Esophagus mucosa (tissue), 1 donor: ENCODE results near the gene CXCL9. TPM values are rescaled to one million over a fixed set of nuclear protein-coding genes. Genes with fewer than 3 reads are reported as not detected.
A peak's percentile ranks its signal among the peaks of the same experiment; 100 is the strongest.
"Not testable (repeated sequence)": the region's sequence is repeated elsewhere in the genome, so short reads cannot be mapped to it uniquely, and the experiment has no call there.

Source experiments
- ATAC-seq: fragments of 200-7000 bp; cut with Tn5 transposase; one replicate; pipeline ENCODE4 v1.9.1; 2020
- total RNA-seq: library from RNA; stranded (reverse); gene quantifications from one replicate; pipeline ENCODE4 v1.2.4, GENCODE V29; 2023
- donor health status: DM: yes; HTN: yes; CAD: no.

The CXCL9 gene
- total RNA-seq, result not detected

DNA sequence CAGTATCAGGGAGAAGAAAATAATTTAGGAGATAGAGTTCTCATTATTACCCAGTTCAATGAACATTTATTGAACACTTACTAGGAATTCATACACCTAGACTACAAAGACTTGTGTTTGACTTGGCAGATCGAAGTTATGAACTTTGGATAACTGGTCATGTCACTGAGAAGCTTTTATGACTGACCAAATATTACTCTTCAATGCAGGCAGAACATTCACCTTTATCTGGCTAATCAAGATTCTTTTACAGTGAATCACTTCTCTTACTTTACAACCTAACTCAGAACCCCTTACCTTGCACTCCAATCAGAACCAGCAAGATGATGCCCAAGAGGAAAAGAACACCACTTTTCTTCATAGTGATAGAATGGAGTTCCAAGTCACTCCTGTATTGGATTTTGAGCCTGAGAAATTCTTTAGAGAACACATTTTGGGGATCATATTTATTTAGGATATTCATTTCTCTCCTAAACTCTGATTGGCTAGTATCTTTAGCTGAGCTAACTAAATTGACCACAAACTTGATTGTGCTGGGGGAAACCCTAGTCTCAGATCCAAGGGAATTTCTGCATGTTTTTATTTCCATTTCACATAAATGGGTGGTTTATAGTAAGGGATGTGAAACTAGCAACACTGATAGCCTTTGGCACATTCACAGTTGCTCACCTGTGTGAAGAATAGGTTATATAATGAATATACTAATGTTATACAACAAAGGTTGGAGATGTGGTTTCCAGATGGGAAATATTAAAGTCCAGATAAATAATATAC lies at the start of gene CXCL9:
TSS of gene CXCL9 (minus strand) at position 421 of the 774 bp plus-strand sequence. CDS start at position 361, 60 bp downstream.
- ATAC-seq, result peak; percentile 42

DNA sequence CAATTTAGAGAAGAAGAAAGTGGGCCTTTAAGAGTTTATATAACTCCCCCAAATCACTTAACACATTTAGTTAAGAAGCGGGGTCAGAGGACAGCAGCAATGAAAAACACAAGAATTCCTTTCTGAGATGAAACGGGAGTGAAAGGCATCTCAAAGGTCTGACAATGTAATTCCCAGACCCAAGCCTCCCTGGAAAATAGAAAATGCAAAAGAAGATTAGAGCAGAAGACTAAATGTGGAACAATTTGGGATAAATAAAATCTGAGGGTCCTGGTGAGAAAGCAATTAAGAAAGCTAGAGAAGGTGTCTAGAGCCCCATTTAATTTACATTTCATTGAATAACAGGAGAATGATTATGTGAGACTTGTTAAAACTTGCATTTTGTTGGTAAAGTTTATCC lies 48.1 kb upstream of the CXCL9 start:
- no peak for ATAC-seq

DNA sequence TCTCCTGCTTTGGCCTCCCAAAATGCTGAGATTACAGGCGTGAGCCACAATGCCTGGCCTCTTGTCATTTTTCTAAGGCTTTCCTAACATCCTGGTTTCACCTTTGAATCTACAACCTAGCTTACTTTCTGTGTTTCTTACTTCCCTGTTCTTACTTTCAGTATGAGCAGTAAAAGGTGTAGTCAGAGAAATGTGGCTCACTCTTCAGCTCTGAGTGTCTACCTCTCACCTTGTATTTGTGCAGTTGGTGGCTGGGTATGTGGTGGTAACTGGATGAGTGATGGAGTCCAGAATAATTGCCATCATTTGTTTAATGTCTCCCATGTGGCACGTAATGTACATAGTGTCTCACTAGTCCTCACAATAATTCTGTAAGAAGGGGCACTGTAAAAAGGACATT lies 47.7 kb upstream of the CXCL9 start:
- peak; percentile 58 for ATAC-seq

DNA sequence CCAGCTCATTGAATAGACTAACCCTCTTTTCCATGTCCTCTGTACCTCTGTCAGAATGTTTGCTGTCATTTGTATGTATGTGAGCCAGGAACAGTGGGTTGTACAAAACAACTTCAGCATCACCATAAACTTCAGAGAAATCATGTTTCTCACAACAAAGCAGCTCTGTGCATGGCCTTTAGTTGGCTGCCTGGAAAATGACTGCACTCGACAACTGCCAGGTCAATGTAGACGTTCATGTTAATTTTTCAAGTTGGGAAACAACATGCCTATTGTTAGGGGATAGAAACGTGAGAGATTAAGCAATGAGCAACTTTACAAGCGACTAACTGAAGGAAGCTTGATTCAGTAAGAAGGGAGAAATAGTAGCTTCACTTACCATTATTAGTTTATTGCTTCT lies 46.4 kb upstream of the CXCL9 start:
- no peak for ATAC-seq

DNA sequence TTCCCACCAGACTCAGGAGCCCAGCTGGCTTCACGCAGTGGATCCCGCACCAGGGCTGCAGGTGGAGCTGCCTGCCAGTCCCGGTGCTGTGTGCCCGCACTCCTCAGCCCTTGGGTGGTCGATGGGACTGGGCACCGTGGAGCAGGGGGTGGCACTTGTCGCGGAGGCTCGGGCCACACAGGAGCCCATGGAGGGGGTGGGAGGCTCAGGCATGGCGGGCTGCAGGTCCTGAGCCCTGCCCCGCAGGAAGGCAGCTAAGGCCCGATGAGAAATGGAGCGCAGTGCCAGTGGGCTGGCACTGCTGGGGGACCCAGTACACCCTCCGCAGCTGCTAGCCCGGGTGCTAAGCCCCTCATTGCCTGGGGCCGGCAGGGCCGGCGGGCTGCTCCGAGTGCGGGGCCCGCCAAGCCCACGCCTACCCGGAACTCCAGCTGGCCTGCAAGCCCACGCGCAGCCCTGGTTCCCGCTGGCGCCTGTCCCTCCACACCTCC lies 43.3 kb upstream of the CXCL9 start:
- not testable (repeated sequence) for ATAC-seq

DNA sequence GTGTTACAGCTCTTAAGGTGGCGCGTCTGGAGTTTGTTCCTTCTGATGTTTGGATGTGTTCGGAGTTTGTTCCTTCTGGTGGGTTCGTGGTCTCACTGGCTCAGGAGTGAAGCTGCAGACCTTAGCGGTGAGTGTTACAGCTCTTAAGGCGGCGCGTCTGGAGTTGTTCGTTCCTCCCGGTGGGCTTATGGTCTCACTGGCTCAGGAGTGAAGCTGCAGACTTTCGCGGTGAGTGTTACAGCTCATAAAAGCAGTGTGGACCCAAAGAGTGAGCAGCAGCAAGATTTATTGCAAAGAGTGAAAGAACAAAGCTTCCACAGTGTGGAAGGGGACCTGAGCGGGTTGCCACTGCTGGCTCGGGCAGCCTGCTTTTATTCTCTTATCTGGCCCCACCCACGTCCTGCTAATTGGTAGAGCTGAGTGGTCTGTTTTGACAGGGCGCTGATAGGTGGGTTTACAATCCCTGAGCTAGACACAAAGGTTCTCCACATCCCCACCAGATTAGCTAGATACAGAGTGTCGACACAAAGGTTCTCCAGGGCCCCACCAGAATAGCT lies 42.6 kb upstream of the CXCL9 start:
- ATAC-seq, result not testable (repeated sequence)

DNA sequence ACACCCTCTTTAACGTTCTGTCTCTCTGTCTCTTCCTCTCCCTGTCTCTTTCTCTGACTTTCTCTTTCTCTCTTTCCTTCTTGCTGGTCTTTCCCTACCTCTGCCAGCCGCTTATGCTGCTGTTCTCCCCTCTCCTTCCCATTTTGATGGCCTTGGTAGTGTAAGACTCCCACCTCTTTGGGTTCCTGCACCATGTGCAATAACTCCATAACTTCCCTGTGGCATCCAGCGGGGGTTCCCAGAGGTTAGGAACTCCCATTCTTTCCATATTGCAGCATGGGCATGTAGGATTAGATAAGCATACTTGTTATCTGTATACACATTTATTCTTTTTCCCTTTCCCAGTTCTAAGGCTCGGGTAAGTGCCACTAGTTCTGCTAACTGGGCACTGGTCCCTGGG lies 37.4 kb upstream of the CXCL9 start:
- ATAC-seq, result not testable (repeated sequence)

DNA sequence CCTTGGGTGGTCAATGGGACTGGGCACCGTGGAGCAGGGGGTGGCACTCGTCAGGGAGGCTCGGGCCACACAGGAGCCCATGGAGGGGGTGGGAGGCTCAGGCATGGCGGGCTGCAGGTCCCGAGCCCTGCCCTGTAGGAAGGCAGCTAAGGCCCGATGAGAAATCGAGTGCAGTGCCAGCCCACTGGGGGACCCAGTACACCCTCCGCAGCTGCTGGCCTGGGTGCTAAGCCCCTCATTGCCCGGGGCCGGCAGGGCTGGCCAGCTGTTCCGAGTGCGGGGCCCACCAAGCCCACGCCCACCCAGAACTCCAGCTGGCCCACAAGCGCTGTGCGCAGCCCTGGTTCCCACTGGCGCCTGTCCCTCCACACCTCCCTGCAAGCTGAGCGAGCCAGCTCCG lies 36.0 kb upstream of the CXCL9 start:
- ATAC-seq, result not testable (repeated sequence)

DNA sequence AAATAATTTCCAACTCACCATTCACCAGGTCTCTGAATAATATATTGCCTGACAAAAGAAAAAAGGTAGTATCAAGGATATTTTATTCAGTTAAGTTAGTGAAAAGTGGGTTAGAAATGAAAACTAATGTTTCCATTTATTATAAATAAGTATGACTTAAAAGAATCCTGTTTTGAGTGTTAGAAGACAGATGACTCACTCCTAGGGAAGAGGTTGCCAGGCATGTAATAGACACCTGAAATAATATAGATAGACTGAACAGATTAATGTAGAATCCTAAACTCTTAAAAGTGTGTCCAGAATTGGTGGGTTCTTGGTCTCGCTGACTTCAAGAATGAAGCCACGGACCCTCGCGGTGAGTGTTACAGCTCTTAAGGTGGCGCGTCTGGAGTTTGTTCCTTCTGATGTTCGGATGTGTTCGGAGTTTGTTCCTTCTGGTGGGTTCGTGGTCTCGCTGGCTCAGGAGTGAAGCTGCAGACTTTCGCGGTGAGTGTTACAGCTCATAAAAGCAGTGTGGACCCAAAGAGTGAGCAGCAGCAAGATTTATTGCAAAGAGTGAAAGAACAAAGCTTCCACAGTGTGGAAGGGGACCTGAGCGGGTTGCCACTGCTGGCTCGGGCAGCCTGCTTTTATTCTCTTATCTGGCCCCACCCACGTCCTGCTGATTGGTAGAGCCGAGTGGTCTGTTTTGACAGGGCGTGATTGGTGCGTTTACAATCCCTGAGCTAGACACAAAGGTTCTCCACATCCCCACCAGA lies 35.1 kb upstream of the CXCL9 start:
- not testable (repeated sequence) for ATAC-seq

DNA sequence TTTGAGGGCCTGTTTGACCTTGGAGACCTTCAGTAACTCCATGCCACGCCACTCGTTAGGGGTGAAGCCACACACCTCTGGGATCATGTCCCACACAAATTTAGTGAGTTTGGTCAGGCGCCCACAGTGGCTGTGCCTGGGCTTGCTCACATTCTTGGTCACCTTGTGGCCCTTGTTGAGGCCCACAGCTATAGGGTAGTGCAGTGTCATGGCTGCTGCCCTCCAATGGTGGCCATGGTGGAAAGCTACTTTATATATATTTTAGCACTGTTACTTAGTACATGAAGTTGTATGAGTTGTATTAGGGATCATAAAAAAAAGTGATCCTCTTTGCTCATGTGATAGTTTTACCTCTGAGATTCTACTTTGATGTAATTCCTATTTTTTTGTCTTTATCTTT lies 29.5 kb upstream of the CXCL9 start:
- no peak for ATAC-seq

DNA sequence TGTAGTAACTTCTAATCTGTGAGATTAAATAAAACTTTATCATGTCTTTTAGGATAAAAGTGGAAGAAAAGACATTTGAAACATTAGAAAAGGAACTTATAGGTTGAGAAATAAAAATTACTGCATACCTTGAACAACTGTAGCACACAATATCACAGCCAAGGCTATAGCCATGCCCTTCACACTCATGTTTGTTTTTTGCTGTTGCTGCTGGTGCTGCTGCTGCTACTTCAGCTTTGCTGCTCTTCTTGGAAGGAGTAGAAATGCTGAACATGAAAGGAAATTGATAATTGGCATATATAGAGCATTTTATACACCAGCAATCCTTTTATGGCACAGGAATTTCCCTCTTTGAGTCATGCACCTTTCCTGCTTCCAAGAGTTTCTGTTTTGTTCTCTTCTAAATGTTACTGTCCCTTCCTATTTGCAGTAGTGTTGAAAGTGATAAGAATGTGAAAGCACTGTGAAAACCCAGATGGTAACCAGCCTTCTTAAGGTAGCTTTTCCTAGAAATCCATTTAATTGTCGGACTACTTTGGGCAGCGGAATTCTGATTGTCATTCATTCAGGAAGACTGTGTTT lies 28.6 kb upstream of the CXCL9 start, which contains the start of gene CXCL11:
TSS of gene CXCL11 (minus strand) at position 272 of the 582 bp plus-strand sequence. CDS start at position 189, 83 bp downstream.
- ATAC-seq, result no peak

DNA sequence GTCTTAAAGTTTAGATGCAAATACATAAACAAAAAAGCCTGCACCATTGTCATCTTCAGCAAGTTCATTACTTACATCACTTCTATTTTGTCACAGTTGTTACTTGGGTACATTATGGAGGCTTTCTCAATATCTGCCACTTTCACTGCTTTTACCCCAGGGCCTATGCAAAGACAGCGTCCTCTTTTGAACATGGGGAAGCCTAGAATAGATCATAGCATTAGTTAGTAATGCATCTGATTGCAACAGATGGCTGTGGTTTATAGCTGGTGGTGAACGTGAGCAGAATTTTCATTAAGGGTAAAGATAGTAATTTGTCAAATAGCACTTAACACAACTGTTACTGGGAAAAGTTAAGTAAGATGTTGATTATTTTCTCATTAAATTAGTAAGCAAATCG lies 27.8 kb upstream of the CXCL9 start:
- no peak for ATAC-seq

DNA sequence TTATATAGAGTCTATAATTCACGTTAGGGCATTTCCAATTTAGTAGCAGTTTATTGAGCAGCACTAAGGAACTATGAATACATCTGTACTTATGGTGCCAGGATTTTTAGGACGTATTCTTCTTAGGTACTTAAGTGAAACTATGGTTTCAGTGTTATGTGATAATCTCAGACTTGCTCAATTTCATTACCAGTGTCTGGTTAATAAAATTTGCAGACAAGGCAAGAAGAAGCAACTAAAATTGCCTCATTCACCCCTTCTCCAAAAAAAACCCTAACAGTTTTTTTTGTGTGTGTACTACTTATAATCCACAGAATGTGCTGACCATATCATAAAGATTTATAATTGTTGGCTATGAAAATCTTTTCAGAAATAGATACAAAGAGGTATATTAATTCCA lies 22.0 kb upstream of the CXCL9 start:
- ATAC-seq, result no peak

DNA sequence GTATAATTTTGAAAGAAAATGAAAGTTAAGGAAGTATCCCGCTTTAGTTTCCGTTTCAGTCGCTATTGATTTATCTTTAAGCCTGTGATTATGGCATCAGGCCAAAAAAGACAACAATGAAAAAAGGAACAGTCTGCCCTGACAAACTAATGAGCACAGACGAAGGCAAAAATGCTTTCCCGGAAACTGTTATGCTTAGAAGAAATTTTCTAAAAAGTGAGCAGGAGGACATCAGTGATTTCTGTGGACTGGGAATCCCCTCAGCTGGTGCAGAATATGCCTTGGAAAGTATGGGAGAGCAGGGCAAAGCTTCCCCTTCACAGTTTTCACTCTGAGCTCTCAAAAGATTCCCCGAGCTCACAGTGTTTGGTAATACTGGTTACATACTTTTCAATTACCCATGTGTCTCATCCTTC lies 21.0 kb upstream of the CXCL9 start:
- ATAC-seq, result no peak

DNA sequence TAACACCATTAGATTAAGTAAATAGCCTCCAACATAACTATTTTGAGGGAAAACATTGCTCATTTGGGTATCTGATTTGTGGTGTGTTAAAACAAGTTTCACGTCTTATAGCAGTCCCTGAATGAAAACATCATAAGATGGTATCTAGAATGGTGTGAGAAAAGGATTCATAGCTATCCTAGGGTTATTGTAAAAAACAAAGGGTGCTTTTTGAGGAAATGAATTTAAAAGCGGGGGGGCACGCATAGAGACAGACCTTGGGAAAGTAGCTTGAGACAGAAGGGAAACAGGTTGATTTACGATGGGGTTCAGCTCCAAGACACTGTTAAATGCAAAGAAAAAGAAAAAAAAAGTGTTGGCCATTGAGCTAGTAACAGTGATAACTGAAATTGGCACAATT lies 16.8 kb upstream of the CXCL9 start:
- ATAC-seq, result no peak

DNA sequence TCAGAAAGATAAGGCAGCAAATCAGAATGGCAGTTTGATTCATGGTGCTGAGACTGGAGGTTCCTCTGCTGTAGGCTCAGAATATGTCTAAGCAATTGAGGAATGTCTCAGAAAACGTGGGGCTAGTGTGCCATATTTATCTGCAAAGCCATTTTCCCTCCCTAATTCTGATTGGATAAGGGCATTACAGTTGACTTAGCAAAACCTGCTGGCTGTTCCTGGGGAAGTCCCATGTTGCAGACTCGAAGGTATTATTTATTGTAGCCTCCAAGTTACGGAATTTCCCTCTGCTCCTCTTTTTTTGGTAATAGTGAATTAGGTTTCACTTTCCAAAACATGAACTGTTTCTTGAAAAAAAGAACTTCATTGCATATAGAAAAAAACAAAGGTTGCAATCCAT lies 16.1 kb upstream of the CXCL9 start, which contains the start of gene CXCL10:
TSS of gene CXCL10 (minus strand) at position 109 of the 400 bp plus-strand sequence. CDS start at position 43, 66 bp downstream.
- no peak for ATAC-seq

DNA sequence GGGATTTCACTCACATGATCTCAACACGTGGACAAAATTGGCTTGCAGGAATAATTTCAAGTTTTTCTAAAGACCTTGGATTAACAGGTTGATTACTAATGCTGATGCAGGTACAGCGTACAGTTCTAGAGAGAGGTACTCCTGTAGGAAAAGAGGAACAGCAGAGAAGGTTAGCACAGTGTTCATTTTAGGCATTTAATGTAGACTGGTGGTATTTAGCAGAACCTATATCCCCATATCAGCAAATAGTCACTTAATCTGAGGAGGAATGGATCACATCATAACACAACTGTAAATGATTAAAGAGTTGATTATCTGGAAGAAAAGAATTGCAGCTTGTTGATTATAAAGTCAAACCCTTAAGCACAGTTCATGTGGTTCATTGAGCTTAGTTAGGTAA lies 15.4 kb upstream of the CXCL9 start:
- no peak for ATAC-seq

DNA sequence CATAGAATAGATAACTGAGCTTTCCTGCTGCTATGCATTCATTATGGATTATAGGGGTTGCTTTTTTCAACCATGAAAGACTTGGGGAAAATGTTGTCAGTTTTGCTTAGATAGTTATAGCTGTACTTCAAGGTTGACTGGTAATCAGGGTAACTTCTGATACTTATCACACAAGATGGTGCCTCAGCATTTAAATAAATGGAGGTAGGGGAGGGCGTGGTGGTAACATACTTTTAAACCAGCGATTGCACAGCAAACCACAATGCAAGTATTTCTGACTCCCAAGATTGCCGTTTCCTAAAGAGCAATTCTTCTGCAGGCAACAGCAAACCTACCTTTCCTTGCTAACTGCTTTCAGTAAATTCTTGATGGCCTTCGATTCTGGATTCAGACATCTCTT lies 14.7 kb upstream of the CXCL9 start:
- ATAC-seq, result no peak

DNA sequence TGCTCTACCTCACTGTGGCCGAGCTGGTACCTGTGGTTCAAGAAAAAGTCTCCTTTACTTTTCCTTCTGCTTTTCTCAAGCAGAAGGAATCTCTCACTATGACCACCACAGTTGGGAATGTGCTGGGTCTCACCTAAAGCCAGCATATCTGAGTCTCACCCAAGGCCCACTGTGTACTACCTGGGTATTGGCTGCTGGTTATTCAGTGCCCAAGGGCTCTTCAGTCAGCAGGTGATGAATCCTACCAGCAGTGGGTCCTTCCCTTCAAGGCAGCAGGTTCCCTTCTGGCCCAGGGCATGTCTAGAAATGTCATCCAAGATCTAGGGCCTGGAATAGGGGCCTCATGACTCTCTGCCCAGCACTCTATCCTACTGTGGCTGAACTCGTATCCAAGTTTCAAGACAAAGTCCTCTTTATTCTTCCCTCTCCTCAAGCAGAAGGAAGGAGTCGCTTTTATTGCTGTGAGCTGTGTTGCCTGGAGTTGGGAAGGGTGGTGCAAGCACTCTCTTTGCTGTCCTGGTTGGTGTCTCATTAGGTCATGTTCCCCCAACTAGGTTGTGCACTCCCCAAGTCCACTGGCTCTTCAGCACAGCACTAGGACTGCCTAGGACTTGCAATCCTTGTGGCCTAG lies 9.9 kb upstream of the CXCL9 start:
- ATAC-seq, result no peak

DNA sequence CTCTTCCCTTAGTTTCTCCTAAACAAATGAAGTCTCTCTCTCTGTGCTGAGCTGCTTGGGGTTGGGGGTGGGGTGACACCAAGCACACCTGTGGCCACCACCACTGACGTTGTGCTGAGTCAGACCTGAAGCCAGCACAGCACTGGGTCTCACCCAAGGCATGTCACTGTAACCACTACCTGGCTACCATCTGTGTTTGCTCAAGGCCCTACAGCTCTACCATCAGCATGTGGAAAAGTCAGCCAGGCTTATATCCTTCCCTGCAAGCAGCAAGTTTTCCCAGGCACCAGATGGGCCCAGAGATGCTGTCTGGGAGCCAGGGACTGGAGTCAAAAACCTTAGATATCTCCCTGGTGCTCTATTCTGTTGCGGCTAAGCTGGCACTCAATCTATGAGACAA lies 9.1 kb upstream of the CXCL9 start:
- no peak for ATAC-seq

DNA sequence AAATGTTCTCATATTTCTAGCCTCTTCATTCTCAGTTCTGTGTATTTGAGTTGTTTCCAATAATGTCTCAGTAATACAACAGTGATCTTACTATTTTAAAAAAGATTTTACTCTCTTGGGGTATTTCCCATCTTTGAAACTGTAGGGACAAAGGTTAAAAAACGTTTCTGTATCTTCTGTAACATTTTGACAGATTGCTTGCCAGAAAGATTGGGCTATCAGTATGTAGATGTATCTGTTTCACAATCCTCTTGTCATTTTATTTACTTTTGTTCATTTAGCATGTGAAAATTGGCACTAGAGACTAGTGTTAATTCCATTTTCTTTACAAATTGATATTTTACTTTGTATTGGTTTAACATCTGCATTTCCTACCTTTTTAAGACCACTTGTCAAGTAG lies 6.2 kb upstream of the CXCL9 start:
- no peak for ATAC-seq

DNA sequence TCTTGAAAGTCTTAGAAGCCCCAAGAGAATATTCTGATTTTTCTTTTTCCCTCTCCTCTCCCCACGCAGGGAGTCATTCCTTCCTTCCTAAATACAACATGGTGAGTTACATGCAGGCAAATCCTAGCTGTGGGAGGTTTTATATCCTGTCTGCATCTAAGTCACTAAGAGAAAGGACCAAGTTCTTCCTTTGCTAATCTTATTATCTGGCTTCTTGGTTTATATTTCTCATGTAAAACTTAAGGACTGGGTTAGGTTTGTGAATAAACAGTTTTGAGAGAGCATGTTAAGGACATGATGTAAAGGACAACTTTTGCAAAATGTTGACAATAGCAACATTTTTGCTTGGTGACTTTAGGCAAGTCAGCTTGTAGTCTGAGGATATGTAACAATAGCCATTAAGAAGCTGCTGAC lies 5.1 kb upstream of the CXCL9 start:
- no peak for ATAC-seq
